Suppressor macrophage treated with lipopolysaccharide for 4 hours (primary cell): ENCODE data around the gene FRMD4B.
"Not testable (repeated sequence)": the region's sequence is repeated elsewhere in the genome, so short reads cannot be mapped to it uniquely, and the experiment has no call there.

ENCODE experiments used
- DNase-seq: peaks from one replicate; pipeline ENCODE4 v3.0.0-alpha.2; 2020

The FRMD4B gene

GRCh38 chr3:69359916-69360315 is 26.0 kb downstream of the FRMD4B start:
- DNase-seq, result no peak

GRCh38 chr3:69359339-69359893 is 26.5 kb downstream of the FRMD4B start:
- no peak for DNase-seq

- no peak for DNase-seq
Observed at GRCh38 chr3:69357196-69357595, 28.7 kb downstream of the FRMD4B start.

- no peak for DNase-seq
Observed at GRCh38 chr3:69354948-69355347, 30.9 kb downstream of the FRMD4B start.

- DNase-seq, result peak; percentile 91
Observed at GRCh38 chr3:69353503-69353902, 32.4 kb downstream of the FRMD4B start.

GRCh38 chr3:69353088-69353478 is 32.8 kb downstream of the FRMD4B start:
- DNase-seq, result no peak

- no peak for DNase-seq
Observed at GRCh38 chr3:69352305-69353087, 33.4 kb downstream of the FRMD4B start.

GRCh38 chr3:69343875-69344274 is 42.0 kb downstream of the FRMD4B start:
- no peak for DNase-seq

GRCh38 chr3:69342074-69342473 is 43.8 kb downstream of the FRMD4B start:
- no peak for DNase-seq

- DNase-seq, result peak; percentile 84
Observed at GRCh38 chr3:69339760-69340159, 46.1 kb downstream of the FRMD4B start.

GRCh38 chr3:69338911-69339310 is 47.0 kb downstream of the FRMD4B start:
- peak; percentile 64 for DNase-seq

- DNase-seq, result no peak
Observed at GRCh38 chr3:69332934-69333333, 53.0 kb downstream of the FRMD4B start.

GRCh38 chr3:69330891-69331400 is 54.9 kb downstream of the FRMD4B start:
- peak; percentile 92 for DNase-seq

GRCh38 chr3:69329892-69330291 is 56.0 kb downstream of the FRMD4B start:
- peak; percentile 46 for DNase-seq

GRCh38 chr3:69328963-69329302 is 57.0 kb downstream of the FRMD4B start:
- no peak for DNase-seq

GRCh38 chr3:69328103-69328962 is 57.6 kb downstream of the FRMD4B start:
- DNase-seq, result peak; percentile 81

GRCh38 chr3:69326855-69327300 is 59.0 kb downstream of the FRMD4B start:
- peak; percentile 91 for DNase-seq

GRCh38 chr3:69325151-69325550 is 60.7 kb downstream of the FRMD4B start:
- no peak for DNase-seq

GRCh38 chr3:69324362-69325025 is 61.4 kb downstream of the FRMD4B start:
- peak; percentile 52 for DNase-seq

GRCh38 chr3:69323941-69324340 is 61.9 kb downstream of the FRMD4B start:
- DNase-seq, result no peak

- not testable (repeated sequence) for DNase-seq
Observed at GRCh38 chr3:69322512-69322911, 63.4 kb downstream of the FRMD4B start.

- no peak for DNase-seq
Observed at GRCh38 chr3:69322158-69322509, 63.8 kb downstream of the FRMD4B start.
